H1 (cell line): ENCODE measurements around the gene GABBR1. TPM values are rescaled to one million over a fixed set of nuclear protein-coding genes. Genes with fewer than 3 reads are reported as not detected.

Experiments used
- GABPA ChIP-seq: IDR thresholded peaks from 2 replicates; pipeline ENCODE4 v1.6.1; 2011; ENCODE audit warnings: mild to moderate bottlenecking, low read length, moderate library complexity, borderline replicate concordance; ENCODE audit not compliant: insufficient read depth
- polyA plus RNA-seq, 7 experiments: library from polyadenylated mRNA; depleted of rRNA in 3 of 7; stranded (reverse) in 5 of 7; unstranded in 2 of 7; fragments of >200 nt in 5 of 7; fragments of 200-250 nt in 2 of 7; gene quantifications; 1 replicate in 5 of 7; 2 replicates in 1 of 7; 4 replicates in 1 of 7; pipeline versions ENCODE4 v1.2.1 to v1.2.3, GENCODE V29; 2011 to 2013; ENCODE audit warnings: missing spikeins in 2 of 7, mixed read lengths in 2 of 7
- total RNA-seq: library from RNA; stranded (reverse); fragmentation: NEBNext Ultra II Directional; extraction: Animal tissue kit (Norgen Biotek cat#: 25700); gene quantifications from 2 replicates; pipeline ENCODE4 v1.2.1, GENCODE V29; 2021

GABBR1 gene
- total and polyA plus RNA-seq, 2 of the 8 experiments (the other 6 are each of a cell fraction or from before 2014, with no cell fraction given) = 75.9 to 78.3 TPM

- TF ChIP-seq GABPA = no peak
Measured at GRCh38 chr6:29524044-29524443, 108.9 kb downstream of the GABBR1 start (continued).
